Natural killer cell treated with Interleukin-12 subunit alpha and Interleukin-12 subunit beta and Interleukin-15 and Interleukin-18, amount 100 ng/mL, for 72 hours (primary cell): ENCODE results near the gene MINDY1. TPM values are rescaled to one million over a fixed set of nuclear protein-coding genes. Genes with fewer than 3 reads are reported as not detected.

Source experiments
- ATAC-seq, 2 donors: fragments of 150-1000 bp; cut with Tn5 transposase in 1 of 2; sonication (Bioruptor Pico), chemical (Tn5 transposase) in 1 of 2; 2 replicates each; pipeline ENCODE4 v1.10.0; 2021
- DNase-seq: peaks from one replicate; pipeline ENCODE4 v3.0.0; 2022; ENCODE audit warnings: low spot score
- H3K27ac Mint-ChIP-seq, 2 donors: 1 replicate in 1 of 2; 2 replicates in 1 of 2; pipeline ENCODE4 v1.8.0; 2022; ENCODE audit warnings: mixed read lengths in 2 of 2, mild to moderate bottlenecking in 1 of 2, moderate library complexity in 1 of 2
- H3K27me3 Mint-ChIP-seq, 2 donors: 1 replicate in 1 of 2; 2 replicates in 1 of 2; pipeline ENCODE4 v1.8.0; 2022; ENCODE audit warnings: mixed read lengths in 2 of 2
- H3K36me3 Mint-ChIP-seq: one replicate; pipeline ENCODE4 v1.8.0; 2022; ENCODE audit warnings: mixed read lengths
- H3K4me1 Mint-ChIP-seq, 2 donors: 1 replicate in 1 of 2; 2 replicates in 1 of 2; pipeline ENCODE4 v1.8.0; 2022; ENCODE audit warnings: low read depth in 2 of 2, mixed read lengths in 2 of 2, mild to moderate bottlenecking in 1 of 2
- H3K4me3 Mint-ChIP-seq: one replicate; pipeline ENCODE4 v1.8.0; 2022; ENCODE audit warnings: mixed read lengths
- H3K9me3 Mint-ChIP-seq: 2 replicates; pipeline ENCODE4 v1.8.0; 2022; ENCODE audit warnings: mixed read lengths
- total RNA-seq, 2 donors: library from RNA; stranded (reverse); gene quantifications; one replicate each; pipeline ENCODE4 v1.2.3, GENCODE V29; 2022

Gene MINDY1
- total RNA-seq, 2 donors from 2014 or later = 17.1 to 39.0 TPM

DNA sequence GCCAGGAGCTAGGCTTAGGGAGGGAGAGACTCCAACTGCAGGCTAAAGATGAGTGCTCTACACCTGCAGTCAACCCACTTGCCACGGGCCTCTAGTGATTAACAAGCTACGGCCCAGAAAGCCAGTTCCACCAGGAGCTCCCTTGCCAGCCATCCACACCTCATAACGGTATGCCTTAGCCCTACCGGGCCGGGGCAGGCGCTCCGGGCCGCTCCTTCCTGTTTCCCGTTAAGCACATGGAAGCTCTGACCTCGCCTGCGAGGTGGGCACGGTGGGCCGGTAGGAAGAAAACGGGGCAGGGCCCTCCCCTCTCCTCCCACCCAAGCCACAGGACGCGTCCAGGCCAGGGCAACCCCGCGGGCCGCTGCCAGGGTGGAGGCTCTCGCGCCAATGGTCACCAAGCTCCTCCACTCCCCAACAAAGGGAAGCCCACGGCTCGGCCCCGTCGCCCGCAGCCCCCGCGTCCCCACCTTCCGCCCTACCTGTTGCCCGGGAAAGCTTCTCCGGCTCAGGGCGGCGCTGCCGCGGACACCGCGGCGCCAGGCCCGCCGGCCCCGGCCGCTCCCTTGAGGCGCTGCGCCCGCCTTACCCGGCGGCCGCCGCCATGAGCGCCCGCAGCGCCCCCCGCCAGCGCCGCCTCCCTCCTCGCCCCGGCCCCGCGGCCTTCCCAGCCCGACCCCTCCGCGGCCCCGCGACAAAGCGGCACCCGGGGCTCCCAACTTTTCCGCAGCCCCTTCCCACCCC lies 32.7 kb downstream of the MINDY1 start:
- peak; percentile 64 for DNase-seq
- Mint-ChIP-seq H3K27me3 (no peaks in the 10 kb centered on the region), H3K4me3 (peak overlapping the region; percentile 88), H3K4me1 (peaks cover 52 to 56% of the 10 kb centered on the region in 2 donors), H3K9me3 (no peaks in the 10 kb centered on the region), H3K27ac (peak overlapping the region; percentile 74 to 93), H3K36me3 (no peaks in the 10 kb centered on the region)
- ATAC-seq = peak; percentile 57 to 68

- DNase-seq (no peak), ATAC-seq (no peak)
- Mint-ChIP-seq H3K36me3 (no peaks in the 10 kb centered on the region), H3K27me3 (no peaks in the 10 kb centered on the region), H3K27ac (peak overlapping the region; percentile 74 to 93), H3K4me3 (peak overlapping the region; percentile 88), H3K9me3 (no peaks in the 10 kb centered on the region), H3K4me1 (peaks cover 49 to 57% of the 10 kb centered on the region in 2 donors)
These were observed 33.4 kb downstream of the MINDY1 start for GRCh38 chr1:150973258-150973835.

- H3K4me1 Mint-ChIP-seq = peaks cover 50 to 57% of the 10 kb centered on the region in 2 donors
- H3K27me3 Mint-ChIP-seq = no peaks in the 10 kb centered on the region
- H3K9me3 Mint-ChIP-seq = no peaks in the 10 kb centered on the region
These were observed 34.2 kb downstream of the MINDY1 start for GRCh38 chr1:150972417-150972940.

GRCh38 chr1:150971583-150972416 lies 34.9 kb downstream of the MINDY1 start:
- H3K36me3 Mint-ChIP-seq = peaks cover 8% of the 10 kb centered on the region

More at GRCh38 chr1:150972417-150972940, 34.2 kb downstream of the MINDY1 start:
- peak overlapping the region; percentile 88 for H3K4me3 Mint-ChIP-seq
- DNase-seq (no peak), ATAC-seq (no peak)
- peaks cover 8% of the 10 kb centered on the region for H3K36me3 Mint-ChIP-seq
- peak overlapping the region; percentile 74 to 93 for H3K27ac Mint-ChIP-seq

DNA sequence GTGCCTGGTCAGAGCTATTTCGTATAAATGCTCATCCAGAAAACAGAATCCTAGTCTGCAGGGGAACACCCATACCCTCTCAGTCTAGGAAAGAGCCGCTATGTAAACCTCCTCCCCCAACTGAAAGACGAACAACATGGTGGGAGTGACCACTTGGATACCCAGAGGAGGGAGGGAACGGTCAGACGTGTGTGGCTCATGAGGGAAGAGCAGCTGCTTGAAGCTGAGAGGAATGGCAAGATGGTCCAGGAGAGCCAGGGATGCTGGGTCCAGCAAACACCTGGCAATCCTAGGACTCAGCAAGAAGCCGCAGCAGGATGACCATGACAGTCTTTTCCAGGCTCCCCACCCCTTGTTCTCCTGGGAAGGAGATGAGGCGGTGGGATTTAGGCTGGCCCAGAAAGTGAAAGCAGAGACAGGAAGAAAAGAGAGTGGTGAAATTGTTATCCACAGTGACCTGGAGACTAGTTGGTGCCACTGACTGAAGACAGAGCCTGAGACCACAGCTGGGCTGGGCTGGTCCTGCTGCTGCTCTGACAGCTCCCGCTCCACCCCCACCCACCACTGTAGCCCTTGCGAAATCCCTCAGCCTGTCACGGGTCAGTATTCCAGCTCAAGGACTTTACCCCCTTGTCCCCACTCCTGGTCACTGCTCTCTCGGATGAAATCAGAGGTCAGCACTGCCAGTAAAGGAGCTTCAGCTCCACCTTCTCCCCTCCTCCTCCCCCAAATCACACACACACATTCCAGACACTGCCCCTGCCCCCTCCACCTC lies 35.7 kb downstream of the MINDY1 start:
- peaks cover 43 to 48% of the 10 kb centered on the region in 2 donors for H3K4me1 Mint-ChIP-seq
- DNase-seq (no peak), ATAC-seq (no peak)
- no peaks in the 10 kb centered on the region for H3K27me3 Mint-ChIP-seq
- peak overlapping the region; percentile 56 for H3K4me3 Mint-ChIP-seq
- H3K27ac Mint-ChIP-seq = peak overlapping the region; percentile 74 to 93
- H3K36me3 Mint-ChIP-seq = peaks cover 15% of the 10 kb centered on the region
- no peaks in the 10 kb centered on the region for H3K9me3 Mint-ChIP-seq

More at GRCh38 chr1:150971583-150972416, 34.9 kb downstream of the MINDY1 start:
- DNase-seq (no peak), ATAC-seq (no peak)
- Mint-ChIP-seq H3K4me1 (peaks cover 44 to 50% of the 10 kb centered on the region in 2 donors), H3K27ac (peak overlapping the region; percentile 74 to 93), H3K27me3 (no peaks in the 10 kb centered on the region), H3K4me3 (peak overlapping the region; percentile 88), H3K9me3 (no peaks in the 10 kb centered on the region)

GRCh38 chr1:150969626-150970025 lies 37.1 kb downstream of the MINDY1 start:
- no peak for DNase-seq
- no peak for ATAC-seq
- no peak overlapping the region for H3K4me3 Mint-ChIP-seq
- H3K27me3 Mint-ChIP-seq = no peaks in the 10 kb centered on the region
- no peaks in the 10 kb centered on the region for H3K9me3 Mint-ChIP-seq
- peak overlapping the region; percentile 74 to 93 for H3K27ac Mint-ChIP-seq
- H3K4me1 Mint-ChIP-seq = peaks cover 41 to 46% of the 10 kb centered on the region in 2 donors
- H3K36me3 Mint-ChIP-seq = peaks cover 15% of the 10 kb centered on the region

DNA sequence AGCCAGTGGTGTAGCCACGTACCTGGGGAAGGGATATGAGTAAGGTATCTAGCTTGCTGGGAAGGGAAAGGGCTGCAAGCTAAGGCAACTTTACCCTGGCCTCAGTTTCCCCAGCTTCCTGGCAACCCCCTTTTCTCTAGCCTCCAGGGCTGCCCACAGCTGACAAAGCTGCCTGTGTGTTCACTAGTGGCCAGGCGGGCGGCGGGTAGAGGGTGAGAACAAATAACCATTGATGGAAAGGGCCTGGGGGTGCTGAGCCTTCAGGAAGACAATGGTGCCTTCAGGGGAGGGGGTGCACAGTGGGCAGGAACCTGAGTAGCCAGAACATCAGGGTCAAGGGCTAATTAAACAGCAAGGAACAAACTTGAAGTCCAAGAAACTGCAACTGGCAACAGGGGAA lies 38.2 kb downstream of the MINDY1 start:
- Mint-ChIP-seq H3K27ac (no peak overlapping the region), H3K36me3 (peaks cover 15% of the 10 kb centered on the region)

DNA sequence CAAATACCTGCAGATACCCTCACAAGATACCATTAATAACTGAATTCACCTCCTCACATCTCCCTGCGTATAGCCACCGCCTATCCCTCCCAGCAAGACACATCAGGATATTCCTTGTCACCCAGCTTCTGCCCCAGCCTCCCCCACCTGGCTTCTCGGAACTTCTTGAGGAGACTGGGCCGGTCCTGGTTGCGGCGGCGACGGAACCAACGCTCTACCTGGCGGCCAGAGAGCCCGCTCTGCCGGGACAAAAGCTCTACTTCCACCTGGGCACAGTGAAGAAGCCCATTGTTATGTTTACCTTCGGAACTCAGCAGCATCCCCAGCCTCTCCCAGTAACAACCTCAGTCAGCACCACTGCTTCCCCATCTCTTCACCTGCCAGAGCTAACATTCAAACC lies 38.8 kb downstream of the MINDY1 start:
- peaks cover 15% of the 10 kb centered on the region for H3K36me3 Mint-ChIP-seq
- no peak overlapping the region for H3K4me3 Mint-ChIP-seq
- DNase-seq (no peak), ATAC-seq (no peak)
- no peaks in the 10 kb centered on the region for H3K27me3 Mint-ChIP-seq
- no peak overlapping the region for H3K27ac Mint-ChIP-seq
- H3K4me1 Mint-ChIP-seq = peaks cover 36 to 41% of the 10 kb centered on the region in 2 donors
- H3K9me3 Mint-ChIP-seq = no peaks in the 10 kb centered on the region

More for the DNA sequence above, 38.2 kb downstream of the MINDY1 start:
- Mint-ChIP-seq H3K4me3 (no peak overlapping the region), H3K27me3 (no peaks in the 10 kb centered on the region), H3K9me3 (no peaks in the 10 kb centered on the region), H3K4me1 (peaks cover 41 to 46% of the 10 kb centered on the region in 2 donors)
- DNase-seq (no peak), ATAC-seq (no peak)

- ATAC-seq = no peak
- peak overlapping the region in 1 of 2 donors; percentile 29 for H3K27ac Mint-ChIP-seq
- no peak overlapping the region for H3K4me3 Mint-ChIP-seq
- DNase-seq = no peak
- H3K4me1 Mint-ChIP-seq = peaks cover 19 to 27% of the 10 kb centered on the region in 2 donors
- H3K9me3 Mint-ChIP-seq = no peaks in the 10 kb centered on the region
- H3K27me3 Mint-ChIP-seq = no peaks in the 10 kb centered on the region
- H3K36me3 Mint-ChIP-seq = peaks cover 15% of the 10 kb centered on the region
These were observed 40.7 kb downstream of the MINDY1 start for GRCh38 chr1:150966011-150966410.

- H3K9me3 Mint-ChIP-seq = no peaks in the 10 kb centered on the region
- no peaks in the 10 kb centered on the region for H3K27me3 Mint-ChIP-seq
- peaks cover 15 to 23% of the 10 kb centered on the region in 2 donors for H3K4me1 Mint-ChIP-seq
- H3K4me3 Mint-ChIP-seq = no peak overlapping the region
- DNase-seq (no peak), ATAC-seq (no peak)
- no peak overlapping the region for H3K27ac Mint-ChIP-seq
- peaks cover 15% of the 10 kb centered on the region for H3K36me3 Mint-ChIP-seq
These were observed 41.1 kb downstream of the MINDY1 start for GRCh38 chr1:150965605-150966004.

DNA sequence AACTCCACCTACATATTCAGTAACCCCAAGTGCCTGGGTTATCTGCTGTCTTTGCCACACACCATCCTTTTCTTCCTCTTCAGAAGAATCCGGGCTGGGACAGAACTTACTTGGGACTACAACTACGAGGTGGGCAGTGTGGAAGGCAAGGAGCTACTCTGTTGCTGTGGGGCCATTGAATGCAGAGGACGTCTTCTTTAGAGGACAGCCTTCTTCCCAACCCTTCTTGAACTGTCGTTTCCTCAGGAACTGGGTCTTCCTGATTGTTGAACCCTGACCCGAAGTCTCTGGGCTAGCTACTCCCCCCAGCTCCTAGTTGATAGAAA lies 42.6 kb downstream of the MINDY1 start:
- Mint-ChIP-seq H3K27me3 (no peaks in the 10 kb centered on the region), H3K9me3 (no peaks in the 10 kb centered on the region), H3K4me3 (no peak overlapping the region), H3K27ac (no peak overlapping the region), H3K36me3 (peaks cover 22% of the 10 kb centered on the region), H3K4me1 (peaks cover 11 to 18% of the 10 kb centered on the region in 2 donors)
- ATAC-seq (no peak), DNase-seq (no peak)

GRCh38 chr1:150963321-150964163 lies 43.2 kb downstream of the MINDY1 start:
- Mint-ChIP-seq H3K9me3 (no peaks in the 10 kb centered on the region), H3K36me3 (peaks cover 27% of the 10 kb centered on the region), H3K27me3 (no peaks in the 10 kb centered on the region), H3K27ac (peak overlapping the region; percentile 21 to 82), H3K4me1 (peaks cover 11 to 13% of the 10 kb centered on the region in 2 donors), H3K4me3 (no peak overlapping the region)
- ATAC-seq (no peak), DNase-seq (no peak)
